WTC11 (cell line): Measurements from ENCODE around the gene MXRA7.

Experiments
- CTCF ChIP-seq: fragments of 200-600 bp; IDR thresholded peaks from 2 replicates; pipeline ENCODE4 v1.8.0; 2022; ENCODE audit warnings: antibody characterized with exemption
- ETV6 ChIP-seq: sonication (generic); formaldehyde crosslinking; IDR thresholded peaks from 2 replicates; pipeline ENCODE4 v1.8.1; 2022; ENCODE audit warnings: mild to moderate bottlenecking, missing genetic modification reagents
- FOXP1 ChIP-seq: sonication (generic); formaldehyde crosslinking; IDR thresholded peaks from 2 replicates; pipeline ENCODE4 v1.8.0; 2022; ENCODE audit warnings: missing genetic modification reagents, mild to moderate bottlenecking, moderate library complexity, borderline replicate concordance
- NR1H2 ChIP-seq: sonication (generic); formaldehyde crosslinking; IDR thresholded peaks from 2 replicates; pipeline ENCODE4 v1.9.0; 2021; ENCODE audit warnings: mild to moderate bottlenecking, moderate library complexity, missing genetic modification reagents
- ZBTB43 ChIP-seq: sonication (generic); formaldehyde crosslinking; IDR thresholded peaks from 2 replicates; pipeline ENCODE4 v1.8.1; 2023; ENCODE audit warnings: mild to moderate bottlenecking, missing genetic modification reagents
- TF ChIP-seq, protein P1 (sequence below): sonication (generic); formaldehyde crosslinking; IDR thresholded peaks from 2 replicates; pipeline ENCODE4 v1.8.0; 2023; ENCODE audit warnings: missing genetic modification reagents

GRCh38 chr17:76678330-76678729 is 32.4 kb downstream of the MXRA7 start:
- TF ChIP-seq CTCF: no peak
- no peak for TF ChIP-seq ETV6 (CRISPR knock-in tag)
- no peak for TF ChIP-seq FOXP1
- TF ChIP-seq NR1H2 (CRISPR knock-in tag): no peak
- TF ChIP-seq ZBTB43 (CRISPR knock-in tag): no peak
- TF ChIP-seq, protein P1, sequence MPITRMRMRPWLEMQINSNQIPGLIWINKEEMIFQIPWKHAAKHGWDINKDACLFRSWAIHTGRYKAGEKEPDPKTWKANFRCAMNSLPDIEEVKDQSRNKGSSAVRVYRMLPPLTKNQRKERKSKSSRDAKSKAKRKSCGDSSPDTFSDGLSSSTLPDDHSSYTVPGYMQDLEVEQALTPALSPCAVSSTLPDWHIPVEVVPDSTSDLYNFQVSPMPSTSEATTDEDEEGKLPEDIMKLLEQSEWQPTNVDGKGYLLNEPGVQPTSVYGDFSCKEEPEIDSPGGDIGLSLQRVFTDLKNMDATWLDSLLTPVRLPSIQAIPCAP (CRISPR knock-in tag): no peak
